Esophagus muscularis mucosa (tissue), 4 donors: ENCODE measurements around the gene PKD1L1. TPM values are rescaled to one million over a fixed set of nuclear protein-coding genes. Genes with fewer than 3 reads are reported as not detected.

ENCODE experiments used
- DNase-seq: peaks from one replicate; pipeline ENCODE4 v3.0.0-alpha.2; 2017; ENCODE audit errors: extremely low spot score
- H3K27ac ChIP-seq, 4 donors: fragments of 200-600 bp; sonication (generic); replicated peaks in 1 of 4; 1 replicate in 3 of 4; 2 replicates in 1 of 4; pipeline ENCODE4 v1.5.1; 2016 to 2019; ENCODE audit warnings: mild to moderate bottlenecking in 1 of 4
- H3K27me3 ChIP-seq, 4 donors: fragments of 200-600 bp; sonication (generic); one replicate each; pipeline versions ENCODE4 v1.5.1 to v1.6.0; 2016 to 2019
- H3K36me3 ChIP-seq, 4 donors: fragments of 200-600 bp; sonication (generic); one replicate each; pipeline ENCODE4 v1.5.1; 2016 to 2019
- H3K4me1 ChIP-seq, 4 donors: fragments of 200-600 bp; sonication (generic); one replicate each; pipeline ENCODE4 v1.5.1; 2016 to 2019
- H3K4me3 ChIP-seq, 4 donors: fragments of 200-600 bp; sonication (generic); 1 replicate in 2 of 4; 2 replicates in 2 of 4; pipeline ENCODE4 v1.5.1; 2016 to 2019; ENCODE audit warnings: mild to moderate bottlenecking in 4 of 4, moderate library complexity in 1 of 4
- H3K9me3 ChIP-seq, 4 donors: fragments of 200-600 bp; sonication (generic); 1 replicate in 3 of 4; 2 replicates in 1 of 4; pipeline ENCODE4 v1.5.1; 2016 to 2019
- EP300 ChIP-seq: sonication (generic); formaldehyde crosslinking; IDR thresholded peaks from one replicate; pipeline ENCODE4 v1.6.1; 2017; ENCODE audit warnings: antibody characterized with exemption
- POLR2A ChIP-seq: fragments of 450-650 bp; IDR thresholded peaks from one replicate; pipeline ENCODE4 v1.6.1; 2017; ENCODE audit warnings: antibody characterized with exemption, moderate library complexity, mild to moderate bottlenecking, low read depth
- POLR2AphosphoS5 ChIP-seq, 2 donors: sonication (generic); formaldehyde crosslinking; IDR thresholded peaks; one replicate each; pipeline ENCODE4 v1.6.1; 2017; ENCODE audit warnings: antibody characterized with exemption in 2 of 2
- WGBS: methylation state at CpG from one replicate; pipeline ENCODE4 v1.1.5; 2018; 5-methylcytosine and 5-hydroxymethylcytosine counted together
- intact Hi-C: fragments of 100-400 bp; cut with DNase I; formaldehyde crosslinking; loops from one replicate; pipeline ENCODE4 v1.15.1; 2023
- total RNA-seq, 4 donors: library from RNA; depleted of rRNA; stranded (reverse); fragments of >200 nt; gene quantifications; one replicate each; pipeline versions ENCODE4 v1.1.0 to v1.2.1, GENCODE V29; 2016
- TF ChIP-seq, protein P1 (sequence below), 3 experiments: fragments of 200-600 bp in 2 of 3; fragments of 450-650 bp in 1 of 3; sonication (generic) in 2 of 3; IDR thresholded peaks; one replicate each; pipeline ENCODE4 v1.5.1; 2017 to 2019; ENCODE audit warnings: antibody characterized with exemption in 3 of 3, mild to moderate bottlenecking in 2 of 3, moderate library complexity in 1 of 3

Gene PKD1L1
- total RNA-seq, 4 donors from 2014 or later, result 0.50 to 1.7 (median 0.73) TPM

DNA sequence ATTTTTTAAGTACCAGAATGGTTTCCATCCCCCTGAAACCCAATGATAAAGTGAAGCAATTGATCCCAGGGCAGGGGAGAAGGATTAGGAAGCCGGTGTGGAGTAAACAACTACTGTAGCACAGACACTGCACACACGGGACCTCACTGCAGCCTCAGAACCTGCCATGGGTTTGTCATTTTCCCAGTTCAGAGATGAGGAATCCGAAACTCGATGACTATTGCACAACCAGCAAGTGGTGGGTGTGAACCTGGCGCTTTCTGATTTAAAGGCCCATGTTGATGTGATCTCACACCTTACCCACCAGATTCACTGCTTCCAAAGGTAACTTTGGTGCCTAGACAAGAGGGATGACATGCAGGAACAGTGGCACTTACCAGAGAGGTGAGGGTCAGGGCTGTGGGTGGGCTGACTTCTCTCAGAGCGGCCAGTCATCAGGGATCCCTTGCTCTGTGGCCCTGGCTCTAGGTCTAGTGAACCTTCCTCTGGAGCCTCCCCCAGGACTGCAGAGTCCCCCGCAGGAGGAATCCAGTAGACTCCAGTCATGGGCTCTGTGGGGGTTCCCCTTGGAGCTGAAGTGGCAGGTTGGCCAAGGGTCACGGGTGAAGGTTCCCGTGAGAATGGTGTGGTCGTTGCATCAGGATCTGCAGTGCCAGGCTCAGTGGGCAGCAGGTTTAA is 62.8 kb downstream of the PKD1L1 start:
- intact Hi-C loops, result no loop called here
- no peaks in the 10 kb centered on the region for H3K4me1 ChIP-seq
- TF ChIP-seq POLR2A, result no peak
- no peak for TF ChIP-seq POLR2AphosphoS5 (IDR thresholded peaks at IDR 0.05)
- no peak for TF ChIP-seq EP300
- TF ChIP-seq, protein P1, sequence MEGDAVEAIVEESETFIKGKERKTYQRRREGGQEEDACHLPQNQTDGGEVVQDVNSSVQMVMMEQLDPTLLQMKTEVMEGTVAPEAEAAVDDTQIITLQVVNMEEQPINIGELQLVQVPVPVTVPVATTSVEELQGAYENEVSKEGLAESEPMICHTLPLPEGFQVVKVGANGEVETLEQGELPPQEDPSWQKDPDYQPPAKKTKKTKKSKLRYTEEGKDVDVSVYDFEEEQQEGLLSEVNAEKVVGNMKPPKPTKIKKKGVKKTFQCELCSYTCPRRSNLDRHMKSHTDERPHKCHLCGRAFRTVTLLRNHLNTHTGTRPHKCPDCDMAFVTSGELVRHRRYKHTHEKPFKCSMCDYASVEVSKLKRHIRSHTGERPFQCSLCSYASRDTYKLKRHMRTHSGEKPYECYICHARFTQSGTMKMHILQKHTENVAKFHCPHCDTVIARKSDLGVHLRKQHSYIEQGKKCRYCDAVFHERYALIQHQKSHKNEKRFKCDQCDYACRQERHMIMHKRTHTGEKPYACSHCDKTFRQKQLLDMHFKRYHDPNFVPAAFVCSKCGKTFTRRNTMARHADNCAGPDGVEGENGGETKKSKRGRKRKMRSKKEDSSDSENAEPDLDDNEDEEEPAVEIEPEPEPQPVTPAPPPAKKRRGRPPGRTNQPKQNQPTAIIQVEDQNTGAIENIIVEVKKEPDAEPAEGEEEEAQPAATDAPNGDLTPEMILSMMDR (IDR thresholded peaks at IDR 0.05), result no peak
- H3K27me3 ChIP-seq, result no peaks in the 10 kb centered on the region
- H3K4me3 ChIP-seq, result no peak overlapping the region
- WGBS, result 89% methylated on average over 7 of the region's 10 CpGs
- peaks cover 0 to 33% (median 0%) of the 10 kb centered on the region in 4 donors for H3K36me3 ChIP-seq
- peak; percentile 80 for DNase-seq
- H3K27ac ChIP-seq, result no peak overlapping the region
- H3K9me3 ChIP-seq, result no peaks in the 10 kb centered on the region

DNA sequence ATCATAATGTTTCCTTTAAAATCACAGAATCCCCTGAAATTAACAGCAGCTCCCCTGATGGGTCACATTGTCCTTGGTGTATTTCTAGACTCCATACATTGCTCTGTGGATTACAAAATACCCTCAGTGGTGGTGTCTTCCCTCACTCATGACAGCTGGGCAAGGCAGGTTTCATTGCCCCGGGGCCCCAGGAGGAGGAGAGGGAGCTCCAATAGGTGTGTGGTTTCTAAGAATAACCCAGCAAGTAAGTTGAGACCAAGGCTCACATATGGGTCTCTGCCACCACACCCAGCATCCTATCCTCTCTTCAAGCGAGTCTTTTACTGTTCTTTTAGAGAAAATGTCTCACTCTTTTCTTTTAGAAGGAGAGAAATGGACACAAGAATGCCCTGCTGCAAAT is 63.6 kb downstream of the PKD1L1 start:
- intact Hi-C loops, result no loop called here
- 45% methylated on average over 2 of the region's 2 CpGs for WGBS
- no peak for TF ChIP-seq EP300
- TF ChIP-seq POLR2A, result no peak
- TF ChIP-seq, protein P1 (IDR thresholded peaks at IDR 0.05), result no peak
- no peak for TF ChIP-seq POLR2AphosphoS5 (IDR thresholded peaks at IDR 0.05)

DNA sequence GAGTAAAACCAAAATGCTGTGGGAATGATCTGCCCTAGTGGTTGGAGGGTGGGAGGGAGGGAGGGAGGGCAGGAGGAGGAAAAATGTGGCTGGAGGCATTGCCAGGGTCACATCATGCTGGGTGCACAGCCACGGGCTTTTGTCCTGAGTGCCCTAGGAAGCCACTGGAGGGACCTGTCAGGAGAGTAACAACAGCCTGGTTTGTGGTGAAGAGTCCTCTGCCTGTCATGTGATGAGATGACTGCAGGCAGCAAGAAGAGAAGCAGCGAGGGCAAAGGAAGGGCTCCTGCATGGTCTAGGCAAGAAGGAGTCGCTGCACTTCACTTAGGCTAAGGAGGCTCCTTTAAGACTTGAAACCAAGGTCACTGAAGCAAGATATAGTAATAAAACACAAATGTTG is 65.6 kb downstream of the PKD1L1 start:
- peak; percentile 77 for DNase-seq
- WGBS, result 78% methylated on average over 3 of the region's 3 CpGs
- H3K4me1 ChIP-seq, result no peaks in the 10 kb centered on the region
- no peaks in the 10 kb centered on the region for H3K27me3 ChIP-seq
- H3K36me3 ChIP-seq, result peaks cover 0 to 35% (median 0%) of the 10 kb centered on the region in 4 donors
- no peak overlapping the region for H3K4me3 ChIP-seq
- H3K9me3 ChIP-seq, result no peaks in the 10 kb centered on the region
- no peak overlapping the region for H3K27ac ChIP-seq
- no peak for TF ChIP-seq POLR2AphosphoS5 (IDR thresholded peaks at IDR 0.05)
- TF ChIP-seq EP300, result no peak
- TF ChIP-seq, protein P1 (IDR thresholded peaks at IDR 0.05), result no peak
- TF ChIP-seq POLR2A, result no peak
- intact Hi-C loops, result no loop called here

More for the DNA sequence above, 63.6 kb downstream of the PKD1L1 start:
- Histone ChIP-seq H3K27me3 (no peaks in the 10 kb centered on the region), H3K4me3 (no peak overlapping the region), H3K27ac (no peak overlapping the region), H3K36me3 (peaks cover 0 to 35% (median 0%) of the 10 kb centered on the region in 4 donors), H3K4me1 (no peaks in the 10 kb centered on the region), H3K9me3 (no peaks in the 10 kb centered on the region)
- peak; percentile 79 for DNase-seq

DNA sequence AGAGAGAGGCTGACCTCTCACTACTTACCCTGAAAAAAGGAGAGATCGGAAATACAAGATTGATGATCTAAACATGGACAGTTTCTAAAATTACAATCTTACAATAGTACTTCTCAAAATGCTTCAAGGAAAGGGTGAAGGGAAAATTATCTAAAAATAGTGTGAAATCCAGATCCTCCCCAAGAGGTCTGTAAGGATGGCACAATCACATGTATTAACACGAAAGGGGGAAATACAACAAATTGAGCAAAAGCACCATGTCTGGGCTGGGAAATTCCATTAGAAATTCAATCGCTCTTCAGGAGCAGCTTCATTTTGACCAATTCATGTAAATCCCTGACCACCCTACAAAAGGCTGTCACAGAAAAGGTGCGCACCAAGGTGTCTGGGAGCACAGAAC is 67.0 kb downstream of the PKD1L1 start:
- Histone ChIP-seq H3K9me3 (no peaks in the 10 kb centered on the region), H3K36me3 (peaks cover 0 to 40% (median 0%) of the 10 kb centered on the region in 4 donors), H3K4me1 (no peaks in the 10 kb centered on the region), H3K27me3 (no peaks in the 10 kb centered on the region), H3K4me3 (no peak overlapping the region), H3K27ac (no peak overlapping the region)
- DNase-seq, result peak; percentile 62
- WGBS, result 92% methylated on average over 4 of the region's 4 CpGs
- TF ChIP-seq, protein P1 (IDR thresholded peaks at IDR 0.05), result no peak
- TF ChIP-seq POLR2AphosphoS5 (IDR thresholded peaks at IDR 0.05), result no peak
- TF ChIP-seq POLR2A, result no peak
- TF ChIP-seq EP300, result no peak
- intact Hi-C loops, result no loop called here

DNA sequence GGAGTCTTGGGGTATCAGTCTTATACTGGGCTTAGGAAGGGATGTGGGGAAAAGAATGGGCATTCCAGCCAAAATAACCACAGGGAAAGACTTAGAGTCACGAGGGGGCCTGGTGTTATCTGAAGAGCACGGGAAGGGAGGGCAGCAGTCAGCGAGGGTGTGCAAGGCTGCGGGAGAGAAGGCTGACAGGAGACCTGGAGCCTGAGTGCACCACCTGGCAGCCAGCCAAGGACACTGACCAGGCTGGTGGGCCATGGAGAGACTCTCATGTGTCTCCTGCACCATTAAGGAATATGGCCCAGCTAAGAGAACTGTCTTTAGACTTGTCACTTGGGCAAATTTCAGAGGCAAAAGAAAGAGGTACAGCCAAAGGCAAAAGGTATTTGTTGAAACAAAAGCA is 69.6 kb downstream of the PKD1L1 start:
- TF ChIP-seq POLR2AphosphoS5 (IDR thresholded peaks at IDR 0.05) (no peak), POLR2A (no peak), EP300 (no peak)
- TF ChIP-seq, protein P1 (IDR thresholded peaks at IDR 0.05), result no peak
- Histone ChIP-seq H3K4me1 (no peaks in the 10 kb centered on the region), H3K4me3 (no peak overlapping the region), H3K27ac (no peak overlapping the region), H3K9me3 (no peaks in the 10 kb centered on the region), H3K36me3 (peaks cover 0 to 20% (median 0%) of the 10 kb centered on the region in 4 donors), H3K27me3 (no peaks in the 10 kb centered on the region)
- DNase-seq, result peak; percentile 72
- intact Hi-C loops, result no loop called here
- WGBS, result 64% methylated on average over 4 of the region's 4 CpGs
